Hepatocyte (in vitro differentiated cells): ENCODE results near the gene SENP2.
"Not testable (repeated sequence)": the region's sequence is repeated elsewhere in the genome, so short reads cannot be mapped to it uniquely, and the experiment has no call there.

Experiments
- EZH2 ChIP-seq: fragments of 200-600 bp; sonication (generic); IDR thresholded peaks from 2 replicates; pipeline ENCODE4 v1.6.1; 2016; ENCODE audit warnings: antibody characterized with exemption, mild to moderate bottlenecking, borderline replicate concordance
- TF ChIP-seq, protein P1 (sequence below): fragments of 200-600 bp; sonication (generic); IDR thresholded peaks from 2 replicates; pipeline ENCODE4 v1.5.1; 2016; ENCODE audit warnings: antibody characterized with exemption, mild to moderate bottlenecking; ENCODE audit not compliant: poor library complexity

DNA sequence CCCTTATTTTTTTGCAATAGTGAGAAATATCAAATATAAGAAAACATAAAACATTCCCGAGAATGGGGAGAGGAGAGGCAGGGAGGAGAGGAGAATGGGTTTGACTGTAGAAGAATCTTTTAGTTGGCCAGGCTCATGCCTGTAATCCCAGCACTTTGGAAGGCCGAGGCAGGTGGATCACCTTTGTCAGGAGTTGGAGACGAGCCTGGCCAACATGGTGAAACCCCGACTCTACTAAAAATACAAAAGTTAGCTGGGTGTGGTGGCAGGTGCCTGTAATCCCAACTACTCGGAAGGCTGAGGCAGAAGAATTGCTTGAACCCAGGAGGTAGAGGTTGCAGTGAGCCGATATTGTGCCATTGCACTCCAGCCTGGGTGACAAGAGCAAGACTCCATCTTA is 29.5 kb upstream of the SENP2 start:
- TF ChIP-seq, protein P1, sequence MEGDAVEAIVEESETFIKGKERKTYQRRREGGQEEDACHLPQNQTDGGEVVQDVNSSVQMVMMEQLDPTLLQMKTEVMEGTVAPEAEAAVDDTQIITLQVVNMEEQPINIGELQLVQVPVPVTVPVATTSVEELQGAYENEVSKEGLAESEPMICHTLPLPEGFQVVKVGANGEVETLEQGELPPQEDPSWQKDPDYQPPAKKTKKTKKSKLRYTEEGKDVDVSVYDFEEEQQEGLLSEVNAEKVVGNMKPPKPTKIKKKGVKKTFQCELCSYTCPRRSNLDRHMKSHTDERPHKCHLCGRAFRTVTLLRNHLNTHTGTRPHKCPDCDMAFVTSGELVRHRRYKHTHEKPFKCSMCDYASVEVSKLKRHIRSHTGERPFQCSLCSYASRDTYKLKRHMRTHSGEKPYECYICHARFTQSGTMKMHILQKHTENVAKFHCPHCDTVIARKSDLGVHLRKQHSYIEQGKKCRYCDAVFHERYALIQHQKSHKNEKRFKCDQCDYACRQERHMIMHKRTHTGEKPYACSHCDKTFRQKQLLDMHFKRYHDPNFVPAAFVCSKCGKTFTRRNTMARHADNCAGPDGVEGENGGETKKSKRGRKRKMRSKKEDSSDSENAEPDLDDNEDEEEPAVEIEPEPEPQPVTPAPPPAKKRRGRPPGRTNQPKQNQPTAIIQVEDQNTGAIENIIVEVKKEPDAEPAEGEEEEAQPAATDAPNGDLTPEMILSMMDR = not testable (repeated sequence)
- not testable (repeated sequence) for TF ChIP-seq EZH2
